ENCODE results near the gene PPP1R13B. TPM values are rescaled to one million over a fixed set of nuclear protein-coding genes. Genes with fewer than 3 reads are reported as not detected.

The PPP1R13B gene
- total RNA-seq, 2 experiments from 2014 or later: 11.6 to 12.0 TPM

DNA sequence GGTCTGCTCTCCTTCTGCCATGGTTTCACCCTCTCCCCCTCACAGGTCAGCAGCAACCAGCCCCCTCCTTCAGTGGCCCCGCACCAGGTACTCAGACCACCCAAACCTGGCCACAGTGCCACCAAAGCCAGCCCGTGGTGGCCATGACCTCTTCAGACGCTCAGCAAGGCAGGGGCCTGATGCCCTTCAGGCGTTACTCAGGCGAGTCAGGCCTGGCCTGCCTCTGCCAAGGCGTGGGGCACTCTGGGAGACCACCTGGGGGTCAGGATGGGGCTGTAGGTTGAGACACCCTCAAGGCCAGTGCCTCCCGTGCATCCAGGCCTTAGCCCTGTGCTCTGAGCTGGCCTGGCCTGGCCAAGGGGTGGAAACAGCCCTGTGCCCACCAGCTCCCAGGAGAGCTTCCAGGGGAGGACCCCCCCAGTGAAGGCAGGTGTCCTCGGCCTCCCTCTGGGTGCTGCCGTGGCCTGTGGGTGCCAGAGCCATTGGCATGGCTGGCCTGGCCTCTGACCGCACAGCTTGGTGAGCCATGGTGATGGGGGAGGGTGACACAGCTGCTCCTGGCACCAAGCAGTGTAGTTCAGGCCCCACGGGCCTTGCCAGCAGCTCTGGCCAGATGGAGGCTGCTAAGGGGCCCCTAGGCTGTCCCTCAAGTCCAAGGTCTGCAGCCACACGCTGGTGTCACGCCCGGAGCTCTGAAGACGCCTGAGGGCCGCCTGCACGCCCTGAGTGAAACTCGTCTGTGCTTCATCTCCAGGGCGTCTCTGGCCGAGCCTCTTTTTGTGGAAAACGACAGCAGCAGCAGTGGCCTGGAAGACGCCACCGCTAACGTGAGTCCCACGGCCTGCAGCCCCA is 147.2 kb downstream of the PPP1R13B start:
- peak overlapping the region; percentile 9 for H3K27ac Mint-ChIP-seq
- ChIA-PET POLR2A (no interaction called here), CTCF (interaction anchor here (1.3 kb wide), 1 partner anchor 14 kb away, joined by 3 read pairs; no protein-coding TSS in a partner anchor)
- no peaks in the 10 kb centered on the region for H3K27me3 Mint-ChIP-seq
- H3K4me3 Mint-ChIP-seq: no peak overlapping the region
- H3K36me3 Mint-ChIP-seq (ENCODE audit: low read depth): peaks cover 22% of the 10 kb centered on the region
- H3K4me1 Mint-ChIP-seq: peaks cover 9% of the 10 kb centered on the region
- no peaks in the 10 kb centered on the region for H3K9me3 Mint-ChIP-seq
- no peak for DNase-seq

DNA sequence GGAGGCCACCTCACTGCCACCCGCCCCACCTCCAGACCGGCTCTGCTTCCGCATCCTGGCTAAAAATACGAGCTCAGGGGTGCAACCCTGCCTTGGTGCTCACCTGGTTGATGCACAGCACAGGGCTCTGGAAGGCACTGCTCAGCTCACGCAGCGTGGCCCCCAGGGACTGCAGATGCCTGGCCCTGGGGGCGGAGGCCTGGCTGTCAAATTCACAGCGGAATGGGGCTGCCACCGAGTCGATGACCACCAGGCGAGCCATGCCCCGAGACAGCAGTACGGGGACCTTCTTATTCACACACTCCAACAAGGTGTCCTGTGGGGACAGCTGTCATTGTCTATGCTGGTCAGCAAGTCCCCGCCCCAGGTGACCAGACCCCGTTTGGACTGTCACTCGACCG is 148.1 kb downstream of the PPP1R13B start:
- no peak for DNase-seq
- Mint-ChIP-seq H3K4me1 (peaks cover 5% of the 10 kb centered on the region), H3K9me3 (no peaks in the 10 kb centered on the region), H3K36me3 (ENCODE audit: low read depth) (peaks cover 18% of the 10 kb centered on the region), H3K27me3 (no peaks in the 10 kb centered on the region), H3K4me3 (no peak overlapping the region), H3K27ac (peak overlapping the region; percentile 9)
- ChIA-PET CTCF (interaction anchor here (1.2 kb wide), 1 partner anchor 14 kb away, joined by 3 read pairs; no protein-coding TSS in a partner anchor), POLR2A (no interaction called here)

DNA sequence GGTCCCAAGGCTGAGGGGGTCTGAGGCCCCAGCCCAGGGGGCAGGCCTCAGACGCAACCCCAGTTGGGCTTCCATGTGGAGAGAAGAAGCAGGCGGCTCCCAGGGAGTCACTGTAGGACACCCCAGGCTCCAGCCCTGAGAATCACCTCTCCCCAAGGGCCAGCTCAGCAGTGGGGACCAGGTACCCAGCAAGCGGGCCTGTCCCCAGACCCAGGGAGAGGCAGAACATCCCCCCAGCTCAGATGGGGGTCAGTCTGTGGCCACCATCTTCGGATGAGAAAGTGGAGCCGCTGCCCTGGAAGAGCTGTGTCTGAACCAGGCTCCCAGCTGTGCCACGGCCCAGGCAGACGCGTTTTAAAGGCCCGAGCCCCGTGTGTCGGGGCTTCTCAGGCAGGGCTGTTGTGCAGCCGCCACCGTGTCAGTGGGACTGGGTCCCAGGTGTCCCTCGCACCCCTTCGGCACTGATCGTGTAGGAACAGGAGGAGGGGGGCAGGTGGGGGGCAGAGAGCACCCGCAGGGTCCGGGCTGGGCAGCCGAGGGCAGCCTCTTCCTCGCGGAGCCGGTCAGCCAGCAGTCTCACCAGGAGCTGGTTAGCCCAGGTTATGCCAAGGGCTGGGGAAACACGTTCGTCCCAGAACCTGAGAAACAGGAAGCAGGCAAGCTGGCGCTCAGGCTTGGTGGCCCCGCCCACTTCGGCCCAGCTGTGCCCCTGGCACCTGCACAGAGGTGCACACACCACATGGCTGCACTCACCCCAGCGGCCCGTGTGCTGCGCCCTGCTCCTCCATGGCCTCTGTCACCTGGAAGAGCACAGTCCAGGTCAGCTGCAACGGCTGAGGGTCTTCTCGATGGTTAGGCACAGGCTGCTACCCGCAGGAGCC is 148.8 kb downstream of the PPP1R13B start:
- ChIA-PET POLR2A (no interaction called here), CTCF (interaction anchor here (1.2 kb wide), 1 partner anchor 15 kb away, joined by 3 read pairs; no protein-coding TSS in a partner anchor)
- Mint-ChIP-seq H3K4me3 (no peak overlapping the region), H3K36me3 (ENCODE audit: low read depth) (peaks cover 20% of the 10 kb centered on the region), H3K27ac (no peak overlapping the region), H3K27me3 (no peaks in the 10 kb centered on the region), H3K9me3 (no peaks in the 10 kb centered on the region), H3K4me1 (peaks cover under 1% of the 10 kb centered on the region)
- no peak for DNase-seq

DNA sequence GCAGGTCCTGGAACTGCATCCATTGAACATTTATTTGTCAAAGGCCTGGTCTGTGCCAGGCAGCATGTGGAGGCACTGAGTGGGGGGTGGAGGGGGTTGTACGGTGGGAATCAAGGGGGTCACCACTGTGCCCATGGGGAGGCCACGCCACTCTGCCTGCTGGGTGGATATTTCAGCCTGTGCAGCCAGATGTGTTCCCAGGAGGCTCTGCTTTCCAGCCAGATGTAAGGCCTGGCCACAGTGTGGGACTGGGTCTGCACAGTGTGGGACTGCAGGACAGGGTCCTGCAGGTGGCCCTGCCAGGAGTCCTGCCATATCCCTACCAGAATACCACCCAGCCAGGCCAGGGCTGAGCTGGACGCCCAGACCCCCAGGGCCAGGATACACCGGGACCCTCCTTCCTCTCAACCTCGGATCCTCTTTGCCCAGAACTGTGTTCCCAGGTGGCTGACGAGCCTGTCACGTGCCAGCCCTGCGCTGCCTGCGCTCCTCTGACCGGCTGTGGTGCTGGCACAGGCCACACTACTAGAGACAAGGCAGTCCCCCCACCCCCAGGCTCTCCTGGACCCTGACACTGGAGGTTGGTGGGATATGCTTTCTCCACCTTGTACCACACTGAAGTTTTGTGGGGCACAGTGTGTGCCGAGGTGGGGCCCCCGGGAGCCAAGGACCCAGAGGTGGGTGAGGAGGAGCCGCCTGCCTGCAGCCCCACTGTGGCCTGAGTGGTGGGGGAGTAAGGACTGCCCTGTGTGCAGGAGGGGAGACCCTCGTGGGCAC is 149.6 kb downstream of the PPP1R13B start:
- ChIA-PET POLR2A (no interaction called here), CTCF (interaction anchor here (1.2 kb wide), 1 partner anchor 15 kb away, joined by 3 read pairs; no protein-coding TSS in a partner anchor)
- Mint-ChIP-seq H3K36me3 (ENCODE audit: low read depth) (peaks cover 18% of the 10 kb centered on the region), H3K27me3 (no peaks in the 10 kb centered on the region), H3K4me1 (no peaks in the 10 kb centered on the region), H3K9me3 (no peaks in the 10 kb centered on the region), H3K27ac (peak overlapping the region; percentile 55), H3K4me3 (no peak overlapping the region)
- DNase-seq: no peak

DNA sequence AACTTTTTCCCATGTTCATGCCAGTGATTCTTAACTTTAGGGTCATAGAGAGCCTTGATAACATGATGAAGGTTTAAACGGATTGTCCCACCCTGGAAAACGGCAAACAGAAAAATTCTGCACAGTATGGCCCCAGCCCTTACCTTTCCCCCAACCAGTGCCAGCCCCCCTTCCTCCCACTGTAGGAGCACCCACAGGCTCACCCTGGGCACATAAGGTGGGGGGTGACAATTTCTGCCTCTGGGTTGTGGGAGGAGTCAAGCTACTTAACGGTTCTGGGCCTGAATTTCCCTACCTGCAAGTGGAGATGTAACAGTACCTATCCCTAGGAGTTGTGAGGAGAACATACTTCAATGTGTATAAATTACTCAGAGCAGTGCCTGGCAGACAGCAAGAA is 150.2 kb downstream of the PPP1R13B start:
- Mint-ChIP-seq H3K27ac (peak overlapping the region; percentile 55), H3K9me3 (no peaks in the 10 kb centered on the region), H3K4me1 (no peaks in the 10 kb centered on the region), H3K36me3 (ENCODE audit: low read depth) (peaks cover 17% of the 10 kb centered on the region), H3K4me3 (no peak overlapping the region), H3K27me3 (no peaks in the 10 kb centered on the region)
- no peak for DNase-seq
- POLR2A ChIA-PET: no interaction called here
- CTCF ChIA-PET: no interaction called here

DNA sequence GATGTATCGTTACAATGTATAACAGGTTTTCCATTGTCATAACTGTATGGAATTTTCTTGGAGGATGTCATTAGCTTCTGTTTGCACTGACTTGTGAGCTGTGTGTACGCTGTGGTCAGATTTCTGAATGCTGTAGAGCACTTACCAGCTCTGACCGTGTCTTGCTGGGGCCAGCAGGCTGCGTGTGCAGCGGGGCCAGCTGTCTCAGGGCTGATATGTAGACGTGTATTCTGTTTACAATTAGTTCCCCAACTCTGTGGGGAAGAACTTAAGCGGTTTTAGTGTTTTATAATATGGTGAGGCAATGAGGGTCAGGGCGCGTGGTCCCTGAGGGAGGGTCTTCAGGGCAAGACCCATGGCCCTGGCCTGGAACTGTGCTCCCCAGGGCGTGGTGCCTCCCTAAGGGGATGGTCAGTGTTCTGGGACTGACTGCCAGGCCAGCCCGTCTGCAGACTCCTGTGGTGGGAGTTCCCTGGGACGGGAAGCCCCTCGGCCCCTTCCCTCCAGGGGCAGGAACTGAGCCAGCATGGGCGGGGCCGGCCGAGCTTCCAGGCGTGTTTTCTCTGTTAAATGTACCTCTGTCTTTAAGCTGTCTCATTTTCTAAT is 150.8 kb downstream of the PPP1R13B start:
- peaks cover 17% of the 10 kb centered on the region for H3K36me3 Mint-ChIP-seq (ENCODE audit: low read depth)
- no peak overlapping the region for H3K27ac Mint-ChIP-seq
- no peaks in the 10 kb centered on the region for H3K4me1 Mint-ChIP-seq
- CTCF ChIA-PET: no interaction called here
- DNase-seq: no peak
- H3K27me3 Mint-ChIP-seq: no peaks in the 10 kb centered on the region
- no peaks in the 10 kb centered on the region for H3K9me3 Mint-ChIP-seq
- POLR2A ChIA-PET: no interaction called here
- no peak overlapping the region for H3K4me3 Mint-ChIP-seq

DNA sequence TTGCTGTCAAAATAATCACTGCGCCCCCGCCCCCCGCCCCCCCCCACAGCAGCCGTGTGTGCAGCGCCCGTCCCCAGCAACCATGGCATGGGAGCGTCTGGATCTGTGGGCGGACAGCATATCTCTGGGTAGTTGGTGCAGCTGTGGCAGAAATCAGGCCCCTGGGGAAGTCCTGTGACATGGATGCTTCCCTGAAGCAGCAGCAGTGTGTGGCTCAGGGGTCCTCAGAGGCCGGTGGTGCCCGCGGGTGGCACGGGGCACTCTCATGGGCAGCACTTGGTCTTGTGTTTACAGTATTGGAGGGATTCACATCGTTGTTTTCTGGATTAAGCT is 151.3 kb downstream of the PPP1R13B start:
- H3K27ac Mint-ChIP-seq: peak overlapping the region; percentile 54
- H3K36me3 Mint-ChIP-seq (ENCODE audit: low read depth): peaks cover 17% of the 10 kb centered on the region
- no peaks in the 10 kb centered on the region for H3K27me3 Mint-ChIP-seq
- no peaks in the 10 kb centered on the region for H3K4me1 Mint-ChIP-seq
- H3K9me3 Mint-ChIP-seq: no peaks in the 10 kb centered on the region
- ChIA-PET CTCF (no interaction called here), POLR2A (no interaction called here)
- no peak for DNase-seq
- H3K4me3 Mint-ChIP-seq: no peak overlapping the region

DNA sequence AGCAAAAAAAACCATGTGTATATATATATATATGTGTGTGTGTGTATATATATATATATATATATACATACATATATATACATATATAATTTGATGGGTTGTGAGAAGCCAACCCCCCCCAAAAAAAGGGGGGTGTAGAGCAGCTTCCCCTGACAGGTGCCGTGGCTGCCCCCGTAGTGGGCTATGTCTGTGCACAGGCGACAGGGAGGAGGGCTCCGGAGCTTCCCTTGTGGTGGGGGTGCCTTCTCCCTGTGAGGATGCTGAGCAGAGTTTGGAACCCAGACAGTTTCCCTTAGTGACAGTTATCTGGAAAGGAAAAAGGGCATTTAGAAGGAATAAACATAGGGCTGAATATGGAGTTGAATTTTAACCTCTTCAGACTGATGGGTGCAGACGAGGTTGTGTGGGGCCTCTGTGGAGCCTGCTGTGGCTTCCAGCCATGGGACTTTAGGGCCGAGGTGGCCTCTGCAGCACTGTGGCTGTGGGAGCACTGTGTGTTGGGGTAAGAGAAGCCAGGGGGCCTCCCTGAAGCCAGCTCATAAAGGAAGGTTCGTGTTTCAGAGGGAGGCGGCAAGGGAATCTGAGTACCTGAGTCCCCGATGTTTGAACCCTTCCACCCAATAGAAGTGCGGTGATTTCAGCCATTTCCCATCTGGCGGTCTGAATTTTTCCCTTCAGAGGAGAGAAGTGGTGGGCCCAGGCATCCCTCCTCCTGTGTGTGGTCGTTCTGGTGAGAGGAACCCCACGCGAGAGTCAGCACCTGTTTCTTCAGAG is 151.9 kb downstream of the PPP1R13B start:
- Mint-ChIP-seq H3K27me3 (no peaks in the 10 kb centered on the region), H3K27ac (peak overlapping the region; percentile 15), H3K36me3 (ENCODE audit: low read depth) (peaks cover 17% of the 10 kb centered on the region), H3K9me3 (no peaks in the 10 kb centered on the region), H3K4me3 (no peak overlapping the region), H3K4me1 (no peaks in the 10 kb centered on the region)
- ChIA-PET POLR2A (no interaction called here), CTCF (interaction anchor here (0.5 kb wide), 1 partner anchor 17 kb away, joined by 3 read pairs; no protein-coding TSS in a partner anchor)
- DNase-seq: no peak

DNA sequence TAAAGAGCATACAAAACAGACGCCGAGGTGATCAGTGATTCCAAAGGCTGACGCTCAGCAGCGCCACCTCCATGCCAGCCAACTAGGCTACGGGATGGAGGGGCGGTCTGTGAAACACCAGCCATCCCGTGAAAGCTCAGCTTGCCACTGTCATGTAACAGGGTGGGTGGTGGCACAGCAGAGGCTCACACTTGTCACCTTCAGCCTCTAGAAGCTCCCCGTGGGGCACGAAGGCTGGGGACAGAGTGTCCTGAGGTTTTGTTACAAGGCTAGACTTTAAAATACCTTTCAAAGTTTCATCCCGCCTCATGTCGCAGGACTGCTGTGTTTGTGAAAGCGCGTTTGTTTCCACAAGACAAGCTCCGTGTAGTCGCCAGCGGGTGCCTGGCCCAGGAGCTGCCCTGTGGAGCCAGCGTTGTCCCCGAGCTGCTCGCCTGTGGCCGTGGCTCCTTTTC is 152.8 kb downstream of the PPP1R13B start:
- POLR2A ChIA-PET: no interaction called here
- peaks cover 3% of the 10 kb centered on the region for H3K4me1 Mint-ChIP-seq
- no peaks in the 10 kb centered on the region for H3K9me3 Mint-ChIP-seq
- DNase-seq: no peak
- no peaks in the 10 kb centered on the region for H3K27me3 Mint-ChIP-seq
- CTCF ChIA-PET: interaction anchor here (2.6 kb wide), 1 partner anchor 9 kb away, joined by 6 read pairs; no protein-coding TSS in a partner anchor
- H3K27ac Mint-ChIP-seq: no peak overlapping the region
- peaks cover 19% of the 10 kb centered on the region for H3K36me3 Mint-ChIP-seq (ENCODE audit: low read depth)
- no peak overlapping the region for H3K4me3 Mint-ChIP-seq

DNA sequence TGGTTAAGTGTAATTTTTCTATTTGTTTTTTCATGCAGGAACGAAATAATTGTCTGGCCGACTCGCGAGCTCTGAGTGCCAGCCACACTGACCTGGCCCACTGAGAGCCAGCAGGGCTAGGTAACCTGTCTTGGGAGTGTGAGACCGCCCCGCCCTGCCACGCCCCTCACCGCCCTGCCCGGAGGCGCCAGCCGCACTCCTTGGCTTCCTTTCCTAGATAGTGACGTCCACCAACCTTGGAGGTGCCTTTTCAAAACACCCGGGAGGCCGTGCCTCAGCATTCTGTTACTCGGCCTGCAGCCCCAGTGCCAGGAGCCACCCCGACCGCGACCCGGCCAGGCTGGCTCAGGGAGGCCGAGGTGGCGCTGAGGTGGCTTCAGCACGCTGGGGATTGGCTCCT is 153.9 kb downstream of the PPP1R13B start:
- Mint-ChIP-seq H3K36me3 (ENCODE audit: low read depth) (peaks cover 21% of the 10 kb centered on the region), H3K9me3 (no peaks in the 10 kb centered on the region), H3K4me3 (no peak overlapping the region), H3K27ac (no peak overlapping the region), H3K4me1 (peaks cover 3% of the 10 kb centered on the region), H3K27me3 (no peaks in the 10 kb centered on the region)
- ChIA-PET CTCF (interaction anchor here (2.6 kb wide), 1 partner anchor 10 kb away, joined by 6 read pairs; no protein-coding TSS in a partner anchor), POLR2A (no interaction called here)
- DNase-seq: no peak

DNA sequence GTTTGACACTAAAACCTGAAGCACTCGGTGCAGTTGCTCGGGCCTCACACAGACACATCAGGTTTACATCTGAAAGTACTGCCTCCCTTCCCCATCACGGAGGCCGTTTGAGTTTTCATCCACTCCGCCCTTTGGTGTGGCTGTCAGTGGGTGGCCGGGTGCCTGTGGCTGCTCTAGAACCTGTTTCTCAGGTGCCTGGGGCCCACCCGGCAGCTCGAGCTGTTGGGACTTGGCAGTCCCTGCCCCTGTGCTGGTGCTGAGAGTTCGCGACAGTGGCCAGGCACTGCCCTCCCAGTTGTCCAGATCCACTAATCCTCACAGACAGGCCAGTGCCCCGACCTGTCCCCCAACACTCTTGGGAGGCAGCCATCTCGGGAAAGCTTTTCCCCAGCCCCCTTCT is 154.5 kb downstream of the PPP1R13B start:
- Mint-ChIP-seq H3K36me3 (ENCODE audit: low read depth) (peaks cover 23% of the 10 kb centered on the region), H3K9me3 (no peaks in the 10 kb centered on the region), H3K4me1 (peaks cover 3% of the 10 kb centered on the region), H3K27me3 (no peaks in the 10 kb centered on the region), H3K4me3 (no peak overlapping the region), H3K27ac (no peak overlapping the region)
- no peak for DNase-seq
- ChIA-PET POLR2A (no interaction called here), CTCF (interaction anchor here (0.6 to 2.6 kb wide), 3 partner anchors 11 to 1054 kb away, joined by 3 to 6 read pairs (median 6); no protein-coding TSS in a partner anchor)

All from activated CD4-positive, alpha-beta T cell treated with anti-CD3 and anti-CD28 coated beads, Interleukin-2, amount 10 ng/mL, durations not matched to agents 7 days and 5 days (primary cell).